GM21717 (cell line): ENCODE data around the gene FIGLA.
"Not testable (repeated sequence)": the region's sequence is repeated elsewhere in the genome, so short reads cannot be mapped to it uniquely, and the experiment has no call there.

Experiments
- ATAC-seq: cut with Tn5 transposase; IDR thresholded peaks from one replicate; pipeline ENCODE4 v1.9.1; 2021; ENCODE audit warnings: mild to moderate bottlenecking, moderate library complexity; ENCODE audit not compliant: unreplicated experiment

Gene FIGLA

DNA sequence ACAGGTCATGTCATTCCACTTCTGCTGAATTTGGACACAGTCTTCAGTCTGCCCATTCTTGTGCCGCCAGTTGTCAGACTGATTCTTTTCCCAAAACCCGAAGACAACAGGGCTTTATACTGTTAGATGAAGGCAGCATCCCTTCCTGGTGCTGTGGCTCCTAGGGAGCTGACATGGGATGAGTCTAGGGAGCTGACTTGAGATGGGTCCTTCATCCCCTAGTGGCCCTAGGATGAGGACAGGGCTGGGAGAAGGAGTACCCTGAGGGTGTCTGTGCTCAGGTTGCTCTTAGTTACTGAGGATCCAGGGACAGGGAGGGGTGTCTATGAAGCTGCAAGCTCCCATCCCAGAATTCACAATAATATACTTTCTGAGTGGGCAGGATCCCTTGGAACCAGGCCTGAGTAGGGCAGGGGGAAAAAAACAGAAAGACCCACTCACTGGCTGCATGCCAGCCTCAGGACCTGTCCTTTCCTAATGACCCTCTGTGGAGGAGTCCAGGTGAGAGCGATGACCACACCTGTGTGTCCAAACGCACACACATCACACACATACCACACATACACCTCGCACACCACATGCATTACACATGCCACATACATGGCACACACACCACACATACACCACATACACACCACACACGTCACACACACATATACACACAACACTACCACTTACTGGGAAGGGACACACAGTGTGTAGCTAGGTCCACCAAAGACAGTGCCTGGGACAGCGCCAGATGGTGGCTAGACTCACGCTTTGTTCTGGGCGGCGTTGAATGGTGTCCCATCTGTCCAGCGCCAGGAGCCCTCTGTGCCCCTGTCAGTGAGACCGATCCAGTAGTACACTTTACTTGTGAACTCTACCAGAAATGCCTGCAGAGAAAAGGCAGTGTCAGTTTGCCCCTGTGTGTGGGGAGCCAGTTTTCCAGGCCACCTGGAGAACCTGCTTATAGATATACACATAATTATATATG is 18.8 kb upstream of the FIGLA start:
- no peak for ATAC-seq

DNA sequence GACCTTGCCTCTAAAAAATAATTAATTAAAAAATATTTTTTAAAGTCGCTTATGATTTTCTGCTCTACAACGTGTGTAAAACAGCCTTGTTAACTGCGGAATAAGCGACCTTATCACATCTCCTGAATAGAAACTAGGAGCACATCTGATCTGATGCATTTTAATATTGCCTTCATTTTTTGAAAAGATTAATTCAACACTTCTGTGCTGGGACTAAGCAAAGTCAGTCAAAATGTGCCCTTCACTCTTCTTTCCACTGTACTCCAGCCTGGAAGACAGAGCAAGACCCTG is 17.3 kb upstream of the FIGLA start:
- ATAC-seq = no peak

DNA sequence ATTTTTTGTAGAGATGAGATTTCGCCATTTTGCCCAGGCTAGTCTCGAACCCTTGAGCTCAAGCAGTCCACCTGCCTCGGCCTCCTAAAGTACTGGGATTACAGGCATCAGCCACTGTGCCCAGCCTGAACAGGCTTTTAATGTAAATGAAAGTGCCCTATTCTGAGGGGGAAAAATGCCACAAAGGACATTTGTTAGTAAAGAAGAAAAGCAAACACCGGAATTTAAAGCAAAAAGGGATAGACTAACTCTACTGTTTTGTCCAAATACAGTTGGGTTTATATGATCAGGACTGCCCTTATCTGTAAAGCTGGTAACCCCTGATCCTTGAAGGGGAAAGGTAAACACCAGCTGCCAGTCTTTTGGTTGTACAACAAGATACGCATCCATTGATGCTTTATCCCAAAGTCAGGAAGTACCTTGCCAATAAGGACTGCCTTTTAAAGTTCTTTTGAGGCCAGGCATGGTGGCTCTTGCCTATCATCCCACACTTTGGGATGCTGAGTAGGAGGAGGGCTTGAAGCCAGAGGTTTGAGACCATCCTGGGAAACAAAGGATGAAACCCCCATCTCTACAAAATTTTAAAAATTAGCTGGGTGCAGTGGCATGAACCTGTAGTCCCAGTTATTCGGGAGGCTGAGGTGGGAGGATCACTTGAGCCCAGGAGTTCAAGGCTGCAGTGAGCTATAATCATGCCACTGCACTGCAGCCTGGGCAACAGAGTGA is 16.8 kb upstream of the FIGLA start:
- no peak for ATAC-seq

DNA sequence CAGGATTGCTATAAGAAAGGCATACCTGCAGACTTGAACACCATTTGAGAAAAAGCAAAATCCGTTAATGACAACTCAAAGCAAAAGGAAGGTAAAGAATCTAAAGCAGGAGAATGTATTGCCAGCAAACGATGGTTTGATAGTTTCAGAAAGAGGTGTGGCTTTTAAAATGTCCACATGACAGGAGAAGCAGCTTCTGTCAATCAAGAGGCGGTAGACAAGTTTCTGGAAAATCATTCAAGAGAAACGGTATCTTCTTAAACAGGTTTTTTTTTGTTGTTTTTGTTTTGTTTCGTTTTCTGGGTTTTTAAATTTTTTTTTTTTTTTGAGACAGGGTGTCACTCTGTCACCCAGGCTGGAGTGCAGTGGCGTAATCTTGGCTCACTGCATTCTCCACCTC is 16.2 kb upstream of the FIGLA start:
- no peak for ATAC-seq

DNA sequence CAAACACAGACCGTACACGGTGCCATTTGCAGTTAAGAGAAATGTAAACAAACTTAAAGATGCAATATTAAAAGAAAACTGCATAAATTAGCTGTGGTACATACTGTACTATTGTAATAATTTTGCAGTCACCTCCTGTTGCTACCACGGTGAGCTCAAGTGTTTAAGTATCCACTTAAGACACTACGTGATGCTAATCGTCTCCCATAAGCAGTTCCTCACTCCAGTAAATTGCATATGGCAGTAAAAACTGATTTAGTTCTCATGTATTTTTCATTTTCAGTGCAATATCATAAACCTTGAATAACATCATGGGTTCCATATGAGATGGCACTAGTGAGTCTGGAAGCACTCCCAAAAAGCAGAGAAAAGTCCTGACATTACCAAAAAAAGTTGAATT is 15.6 kb upstream of the FIGLA start:
- ATAC-seq = no peak

DNA sequence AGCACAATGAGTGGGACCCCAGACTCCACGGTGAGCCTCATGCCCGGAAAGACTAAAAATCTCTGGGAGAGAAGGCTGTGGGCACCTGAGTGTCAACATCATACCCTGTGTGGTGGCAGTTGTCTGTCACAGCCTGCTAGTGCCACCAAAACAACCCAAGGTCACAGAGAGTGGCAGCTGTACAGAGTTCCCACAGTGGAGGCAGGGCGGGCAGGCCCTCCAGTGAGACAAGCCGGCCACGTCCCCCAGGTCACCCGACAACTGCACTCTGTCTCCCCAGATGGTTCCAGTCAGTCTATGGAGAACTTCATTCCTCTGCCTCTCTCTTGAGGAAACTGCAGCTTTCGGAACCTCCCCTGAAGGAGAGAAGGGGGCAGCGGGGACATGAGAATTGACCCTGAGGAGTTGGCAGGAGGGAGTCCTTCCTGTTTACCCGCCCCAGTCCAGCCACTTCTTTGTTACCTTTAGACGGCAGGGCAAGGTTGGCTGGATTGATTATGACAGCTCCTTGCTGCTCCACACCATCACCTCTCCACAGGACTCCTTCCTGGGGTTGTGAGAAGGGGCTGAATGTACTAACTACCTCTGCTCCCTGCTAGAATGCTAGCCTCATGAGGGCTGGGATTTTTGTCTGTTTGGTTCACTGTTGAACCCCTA is 11.3 kb upstream of the FIGLA start:
- ATAC-seq = no peak

DNA sequence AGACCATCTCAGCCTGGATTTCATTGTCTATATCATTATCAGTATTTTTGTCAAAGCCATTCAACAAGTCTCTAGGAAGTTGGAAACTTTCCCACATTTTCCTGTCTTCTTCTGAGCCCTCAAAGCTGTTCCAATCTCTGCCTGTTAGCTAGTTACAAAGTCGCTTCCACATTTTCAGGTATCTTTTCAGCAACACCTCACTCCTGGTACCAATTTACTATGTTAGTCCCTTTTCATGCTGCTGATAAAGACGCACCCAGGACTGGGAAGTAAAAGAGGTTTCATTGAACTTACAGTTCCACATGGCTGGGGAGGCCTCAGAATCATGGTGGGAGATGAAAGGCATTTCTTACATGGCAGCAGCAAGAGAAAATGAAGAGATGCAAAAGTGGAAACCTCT is 9.3 kb upstream of the FIGLA start:
- ATAC-seq = no peak

DNA sequence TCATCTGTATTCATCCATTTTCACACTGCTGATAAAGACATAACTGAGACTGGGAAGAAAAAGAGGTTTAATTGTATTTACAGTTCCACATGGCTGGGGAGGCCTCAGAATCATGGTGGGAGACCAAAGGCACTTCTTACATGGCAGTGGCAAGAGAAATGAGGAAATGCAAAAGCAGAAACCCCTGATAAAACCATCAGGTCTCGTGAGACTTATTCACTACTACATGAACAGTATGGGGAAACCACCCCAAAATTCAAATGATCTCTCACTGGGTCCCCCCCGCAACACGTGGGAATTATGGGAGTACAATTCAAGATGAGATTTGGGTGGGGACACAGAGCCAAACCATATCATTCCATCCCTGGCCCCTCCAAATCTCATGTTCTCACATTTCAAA is 7.6 kb upstream of the FIGLA start:
- not testable (repeated sequence) for ATAC-seq

DNA sequence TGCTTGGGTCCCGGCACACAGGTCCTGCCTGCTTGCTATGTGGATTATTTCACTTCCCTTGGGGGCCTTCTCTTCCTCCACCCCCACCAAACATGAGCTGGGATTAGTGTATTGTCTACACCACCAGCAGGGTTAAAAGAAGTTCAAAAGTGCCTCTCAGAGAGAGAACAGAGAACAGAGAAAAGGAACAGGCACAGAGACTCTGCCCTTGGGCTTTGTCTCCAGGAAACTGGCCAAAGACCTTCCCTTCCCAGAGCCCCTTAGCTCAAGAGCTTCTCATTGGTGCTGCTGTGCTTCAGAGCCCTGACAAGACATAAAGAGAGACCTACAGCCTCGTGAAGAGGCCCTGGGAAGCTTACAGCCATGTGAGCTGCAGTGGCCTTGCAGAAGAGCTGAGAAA is 7.1 kb upstream of the FIGLA start:
- ATAC-seq = no peak

DNA sequence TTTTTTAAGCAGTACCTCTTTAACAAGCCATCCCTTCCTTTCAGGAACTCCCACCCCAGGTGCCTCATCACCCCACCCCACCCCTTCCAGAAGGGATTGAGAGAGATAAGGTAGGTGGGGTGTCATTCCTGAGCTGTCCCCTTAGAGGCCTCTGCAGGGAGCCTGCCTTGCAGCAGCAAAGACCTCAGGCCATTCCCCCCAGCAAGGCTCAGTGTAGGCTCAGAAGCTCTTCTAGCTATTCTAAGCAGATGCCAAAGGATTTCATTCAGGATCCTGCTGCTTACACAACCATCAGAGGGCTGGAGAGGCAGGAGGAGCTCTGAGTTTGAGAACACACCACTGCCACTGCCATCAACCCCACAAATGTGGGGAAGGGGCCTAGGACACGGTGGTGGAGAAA is 5.8 kb upstream of the FIGLA start:
- ATAC-seq = no peak

DNA sequence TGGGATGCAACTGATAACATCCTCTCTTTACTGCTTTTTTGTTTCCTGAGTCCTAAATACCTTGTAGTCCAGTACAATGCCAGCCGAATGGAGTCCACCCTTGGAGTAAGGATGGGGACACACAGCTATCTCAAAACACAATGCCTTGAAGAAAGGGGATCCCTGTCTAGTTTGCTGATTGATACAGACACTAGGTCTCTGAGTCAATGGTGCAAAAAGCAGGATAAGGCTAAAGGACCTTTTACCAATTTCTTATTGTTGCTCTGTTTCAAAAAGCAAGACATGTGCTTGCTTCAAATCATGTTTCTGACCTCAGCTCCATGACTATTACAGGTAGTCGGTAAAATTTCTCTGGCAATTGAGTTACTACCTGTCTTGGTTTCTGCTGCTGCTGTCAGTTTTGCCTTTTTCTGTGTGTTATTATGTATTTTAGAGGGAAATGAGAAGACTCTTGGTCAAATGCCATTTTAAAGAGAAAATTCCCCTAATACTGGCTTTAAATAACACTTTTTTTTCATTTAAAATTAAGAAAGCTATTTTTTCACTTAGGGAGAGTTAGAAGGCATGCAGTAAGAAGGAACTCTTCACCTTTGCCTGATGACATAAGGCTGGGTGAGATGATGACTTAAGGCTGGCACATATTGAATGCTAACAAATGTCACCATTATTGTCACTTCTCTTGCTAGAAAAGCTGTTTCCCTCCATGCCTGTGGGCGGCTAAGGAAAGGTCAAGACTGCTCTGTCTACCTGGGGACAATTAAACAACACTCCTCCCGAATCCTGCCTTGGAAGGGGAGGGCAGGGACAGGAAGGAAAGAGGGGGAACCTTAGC is 4.9 kb upstream of the FIGLA start:
- no peak for ATAC-seq

DNA sequence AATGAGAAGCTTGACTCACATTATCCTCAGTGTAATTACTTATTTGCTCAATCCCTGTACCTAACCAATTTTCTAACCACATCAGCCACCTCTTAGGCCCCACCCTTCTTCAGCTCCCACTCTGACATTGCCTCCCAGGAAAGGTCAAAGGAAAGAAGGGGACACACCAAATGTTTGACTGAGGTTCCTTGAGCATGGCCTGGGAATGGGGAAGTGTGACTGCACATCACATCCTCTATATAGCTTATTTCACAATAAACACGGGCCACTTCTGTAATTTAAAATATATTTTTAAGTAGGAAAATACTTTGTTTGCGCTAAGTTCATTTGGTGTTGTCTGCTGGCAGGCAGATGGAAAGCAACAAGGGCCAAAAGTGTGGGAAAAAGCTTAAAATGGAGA is 3.0 kb upstream of the FIGLA start:
- no peak for ATAC-seq

DNA sequence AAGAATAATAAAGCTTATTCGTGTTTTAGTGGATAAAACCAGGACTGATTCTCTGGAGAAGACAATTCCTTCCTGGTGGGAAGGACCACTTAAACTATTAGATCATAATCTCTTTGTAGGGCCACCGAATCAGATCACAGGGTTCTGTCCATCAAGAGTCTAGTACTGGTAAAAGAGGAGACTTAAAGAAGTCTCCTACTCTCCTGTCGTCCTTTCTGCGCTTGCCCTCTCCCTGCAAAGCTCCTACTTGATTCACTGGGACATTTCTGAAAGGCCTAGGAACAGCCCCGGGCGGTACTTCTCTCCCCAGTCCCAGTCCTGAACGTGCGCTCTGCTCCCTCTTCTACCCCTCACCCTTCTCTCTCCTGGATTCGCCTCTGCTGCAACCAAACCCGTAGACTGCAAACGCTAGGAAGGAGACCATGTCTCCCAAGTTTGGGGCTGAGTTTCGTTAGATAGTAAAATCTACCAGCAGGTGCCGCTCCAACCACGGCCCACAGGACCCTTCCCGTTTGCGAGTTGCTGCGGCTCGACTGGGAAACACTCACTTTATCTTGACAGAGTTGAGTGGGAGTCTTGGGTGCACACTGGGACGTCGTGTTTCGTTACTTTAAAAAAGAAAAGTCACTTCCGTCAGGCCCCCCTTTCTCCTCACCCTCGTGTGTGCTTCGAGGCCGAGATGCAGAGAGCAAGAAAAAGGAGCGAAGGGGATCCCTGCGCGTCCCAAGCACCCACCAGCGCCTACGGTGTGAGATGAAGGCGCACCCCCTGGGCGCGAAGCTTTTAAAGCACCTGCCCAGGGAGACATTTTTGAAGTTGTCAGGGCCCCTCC is 923 bp downstream of the FIGLA start:
- ATAC-seq = no peak

DNA sequence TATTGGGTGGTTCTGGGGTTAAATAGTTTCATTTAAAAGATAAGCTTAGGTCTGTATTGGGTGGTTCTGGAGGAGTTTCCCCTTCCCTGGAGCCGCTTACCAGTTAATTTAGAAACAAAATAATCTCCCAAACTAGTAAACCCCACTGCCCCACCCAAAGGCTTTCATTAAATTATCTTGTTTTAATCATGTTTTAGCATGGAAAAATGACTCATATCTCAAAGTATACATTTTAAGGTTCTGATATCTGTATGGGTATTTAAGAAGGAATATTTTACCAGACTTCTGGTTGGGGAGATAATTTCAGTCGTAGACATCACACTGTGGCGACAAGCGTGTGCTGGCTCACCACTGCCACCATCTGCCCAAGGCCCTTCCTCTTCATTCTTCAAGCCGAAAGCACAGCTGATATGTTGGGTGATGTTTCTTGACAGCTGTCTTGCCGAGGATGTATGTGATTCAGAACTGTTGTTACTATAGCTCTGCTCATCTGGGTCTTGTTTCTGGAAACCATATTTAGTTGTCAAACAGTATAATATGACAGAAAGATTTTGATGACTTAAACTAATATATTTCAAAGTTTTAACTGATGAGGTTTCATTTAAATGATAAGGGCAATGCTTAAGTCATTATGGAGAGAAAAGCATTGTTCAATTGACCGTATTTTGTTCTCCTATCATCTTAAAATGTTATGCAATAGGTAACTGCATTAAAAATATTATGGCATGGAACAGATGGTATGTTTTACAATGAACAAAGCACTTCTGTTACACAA is 5.1 kb downstream of the FIGLA start:
- no peak for ATAC-seq

DNA sequence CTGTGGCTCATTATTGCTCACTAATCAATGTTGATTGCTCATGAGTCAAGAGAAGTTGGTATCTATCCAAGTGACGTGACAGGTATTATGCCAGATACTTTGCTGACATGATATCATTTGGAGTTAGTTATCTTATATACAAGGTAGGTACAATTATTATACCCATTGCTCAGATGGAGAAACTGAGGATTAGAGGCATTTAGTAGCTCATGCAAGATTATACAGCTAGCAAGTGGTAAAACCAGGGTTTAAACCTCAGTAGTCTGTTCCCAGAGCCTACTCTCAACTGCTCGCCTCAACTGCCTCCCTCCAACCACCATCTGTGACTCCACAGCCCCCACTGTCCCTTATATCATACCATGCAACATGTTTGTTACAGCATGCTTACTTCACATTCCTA is 6.1 kb downstream of the FIGLA start:
- no peak for ATAC-seq

DNA sequence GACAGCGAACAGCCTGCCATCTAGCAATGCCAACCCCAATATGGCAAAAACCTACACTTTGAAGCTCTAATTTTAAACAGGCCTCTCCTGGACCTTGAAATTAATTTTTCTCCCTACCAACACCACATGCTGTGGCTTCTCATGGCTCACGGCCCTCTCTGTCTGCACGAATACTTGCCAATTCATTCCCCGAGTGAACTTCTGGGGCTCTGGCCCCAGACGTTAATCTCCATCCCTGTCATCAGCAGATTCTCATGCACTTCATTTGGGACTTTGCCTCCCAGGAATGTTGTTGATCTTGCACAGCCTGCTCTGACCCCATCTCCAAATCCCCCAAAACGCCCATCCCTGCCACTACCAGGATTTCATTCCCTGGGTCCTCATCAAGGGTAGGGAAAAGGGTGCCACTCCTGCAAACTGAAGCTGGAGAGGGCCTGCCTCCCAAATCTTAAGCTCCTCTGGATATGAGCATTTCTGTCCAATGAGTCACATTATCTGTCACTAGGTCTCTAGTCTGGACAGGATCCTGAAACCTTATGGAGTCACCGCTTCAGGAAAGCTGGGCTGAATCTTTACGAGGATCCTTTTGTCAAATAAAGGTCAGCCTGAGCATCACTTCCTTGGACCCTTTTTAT is 10.4 kb downstream of the FIGLA start:
- no peak for ATAC-seq

DNA sequence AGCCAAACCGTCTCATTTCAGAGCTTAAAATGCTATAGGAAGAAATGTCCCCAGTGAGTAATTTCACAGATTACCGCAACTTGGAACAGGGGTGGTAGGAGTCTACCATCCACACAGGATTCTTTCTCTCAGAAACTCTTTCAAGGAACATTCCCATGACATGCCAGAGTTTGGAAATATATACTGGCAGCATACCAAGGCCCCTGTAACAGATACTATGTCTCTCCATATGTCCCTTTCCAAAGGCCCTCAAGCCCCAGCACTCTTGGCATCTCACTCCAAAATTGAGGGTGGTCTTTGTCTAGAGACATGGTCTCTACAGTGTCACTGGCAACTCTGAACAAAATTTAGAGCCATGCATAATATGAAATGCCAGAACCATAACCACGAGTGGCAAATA is 11.0 kb downstream of the FIGLA start:
- ATAC-seq = no peak

DNA sequence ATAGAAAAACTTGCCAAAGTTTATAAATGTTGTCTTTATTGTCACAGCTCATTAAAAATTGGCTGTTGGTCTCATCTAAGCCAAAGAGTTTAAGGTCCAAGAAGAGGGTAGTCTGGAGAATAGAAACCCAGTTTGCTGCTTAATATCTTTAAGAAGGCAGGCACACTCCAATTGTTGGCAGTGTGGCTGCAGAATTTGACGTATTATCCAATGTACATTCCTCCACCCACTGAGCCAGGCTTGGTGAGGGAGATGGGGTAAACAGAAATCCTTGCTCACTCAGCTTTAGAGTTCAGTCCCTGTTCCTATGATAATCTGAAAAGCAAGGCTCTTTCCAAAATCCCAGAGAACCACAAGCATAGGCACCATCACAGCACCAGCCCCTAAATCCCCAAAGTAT is 11.8 kb downstream of the FIGLA start:
- no peak for ATAC-seq

DNA sequence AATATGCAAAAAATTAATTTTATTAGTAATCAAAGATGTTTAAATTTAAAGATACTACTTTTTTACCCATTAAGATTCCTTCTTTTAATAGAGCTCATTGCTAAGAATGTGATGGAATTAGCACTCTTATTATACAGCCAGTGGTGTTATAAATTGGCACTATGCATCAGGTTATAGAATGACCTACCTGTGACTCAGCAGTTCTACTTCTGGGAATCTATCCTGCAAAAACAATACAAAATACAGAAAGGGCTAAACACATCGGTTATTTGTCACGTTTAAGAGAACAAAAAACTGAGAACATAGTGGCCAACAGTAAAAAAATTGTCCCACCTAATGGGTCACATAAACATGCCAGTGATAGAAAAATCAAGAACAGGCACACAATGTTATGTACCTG is 13.0 kb downstream of the FIGLA start:
- no peak for ATAC-seq
